ENCODE data around the gene TBCE. TPM values are rescaled to one million over a fixed set of nuclear protein-coding genes. Genes with fewer than 3 reads are reported as not detected.

The TBCE gene, protein sequence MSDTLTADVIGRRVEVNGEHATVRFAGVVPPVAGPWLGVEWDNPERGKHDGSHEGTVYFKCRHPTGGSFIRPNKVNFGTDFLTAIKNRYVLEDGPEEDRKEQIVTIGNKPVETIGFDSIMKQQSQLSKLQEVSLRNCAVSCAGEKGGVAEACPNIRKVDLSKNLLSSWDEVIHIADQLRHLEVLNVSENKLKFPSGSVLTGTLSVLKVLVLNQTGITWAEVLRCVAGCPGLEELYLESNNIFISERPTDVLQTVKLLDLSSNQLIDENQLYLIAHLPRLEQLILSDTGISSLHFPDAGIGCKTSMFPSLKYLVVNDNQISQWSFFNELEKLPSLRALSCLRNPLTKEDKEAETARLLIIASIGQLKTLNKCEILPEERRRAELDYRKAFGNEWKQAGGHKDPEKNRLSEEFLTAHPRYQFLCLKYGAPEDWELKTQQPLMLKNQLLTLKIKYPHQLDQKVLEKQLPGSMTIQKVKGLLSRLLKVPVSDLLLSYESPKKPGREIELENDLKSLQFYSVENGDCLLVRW
- total RNA-seq: 27.4 TPM
- long read RNA-seq, full-length matches to known transcripts: 40 of 51 reads
- long read RNA-seq, partial matches to known transcripts: 3 of 51 reads
- long read RNA-seq, other reads (novel, unspliced or antisense): 8 of 51 reads

DNA sequence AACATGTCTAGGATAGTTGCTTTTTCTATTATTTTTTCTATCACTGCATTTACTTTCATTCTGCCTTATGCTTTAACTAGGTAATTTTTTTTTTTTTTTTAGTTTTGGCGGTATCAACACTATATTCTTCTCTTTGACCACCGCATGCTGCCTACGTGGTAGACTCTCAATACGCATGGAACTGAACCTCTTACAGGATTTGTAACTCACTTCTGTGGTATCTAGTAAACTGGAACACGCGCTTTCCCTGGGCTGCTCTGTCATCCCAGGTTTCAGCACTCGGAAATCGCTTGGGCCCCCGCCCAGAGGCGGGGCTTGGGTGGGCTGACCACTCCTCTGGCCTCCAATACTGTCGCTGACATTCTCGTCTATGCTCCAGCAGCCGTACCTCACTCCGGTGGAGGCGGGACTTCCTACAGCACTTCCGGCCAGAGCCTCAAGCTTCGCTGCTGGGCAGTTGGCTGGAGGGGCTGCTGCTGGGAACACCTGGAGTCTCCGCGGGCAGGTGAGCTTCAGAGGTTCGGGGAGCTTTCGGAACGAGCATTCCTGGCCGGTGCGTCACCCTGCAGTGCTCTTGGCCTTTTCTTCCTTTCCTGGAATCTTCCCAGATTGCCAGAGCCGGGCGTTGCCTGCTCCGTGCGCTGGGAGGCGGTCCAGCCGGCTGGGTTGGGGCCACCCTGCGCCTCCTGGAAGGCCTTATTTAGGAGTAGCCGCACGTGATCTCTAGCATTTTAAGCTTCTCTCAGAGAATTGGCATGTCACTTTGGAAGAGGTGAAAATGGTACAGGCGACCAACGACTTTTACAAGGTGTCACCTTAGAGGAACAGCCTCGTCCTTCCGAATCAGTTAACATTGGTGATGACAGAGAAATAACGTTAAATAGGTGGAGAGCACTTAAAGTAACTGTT is at the start of gene TBCE:
TSS of gene TBCE (plus strand) at position 428 of the 909 bp plus-strand sequence. CDS start 12,623 bp downstream, outside the sequence.
- peak; percentile 98 for DNase-seq (ENCODE audit: low spot score)

DNA sequence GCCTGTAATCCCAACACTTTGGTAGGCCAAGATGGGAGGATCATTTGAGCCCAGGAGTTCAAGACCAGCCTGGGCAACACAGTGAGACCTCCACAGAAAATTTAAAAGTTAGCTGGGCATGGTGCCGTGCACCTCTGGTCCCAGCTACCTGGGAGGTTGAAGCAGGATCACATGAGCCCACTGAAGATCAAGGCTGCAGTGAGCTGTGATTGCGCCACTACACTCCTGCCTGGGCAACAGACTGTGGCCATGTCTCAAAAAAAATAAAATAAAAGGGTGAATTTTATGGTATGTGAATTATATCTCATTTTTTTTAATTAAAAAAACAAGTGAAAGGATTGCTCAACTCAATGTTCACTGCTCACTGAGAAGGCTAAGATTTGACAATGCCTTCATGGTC is 48.0 kb upstream of the TBCE start:
- no peak for DNase-seq (ENCODE audit: low spot score)

DNA sequence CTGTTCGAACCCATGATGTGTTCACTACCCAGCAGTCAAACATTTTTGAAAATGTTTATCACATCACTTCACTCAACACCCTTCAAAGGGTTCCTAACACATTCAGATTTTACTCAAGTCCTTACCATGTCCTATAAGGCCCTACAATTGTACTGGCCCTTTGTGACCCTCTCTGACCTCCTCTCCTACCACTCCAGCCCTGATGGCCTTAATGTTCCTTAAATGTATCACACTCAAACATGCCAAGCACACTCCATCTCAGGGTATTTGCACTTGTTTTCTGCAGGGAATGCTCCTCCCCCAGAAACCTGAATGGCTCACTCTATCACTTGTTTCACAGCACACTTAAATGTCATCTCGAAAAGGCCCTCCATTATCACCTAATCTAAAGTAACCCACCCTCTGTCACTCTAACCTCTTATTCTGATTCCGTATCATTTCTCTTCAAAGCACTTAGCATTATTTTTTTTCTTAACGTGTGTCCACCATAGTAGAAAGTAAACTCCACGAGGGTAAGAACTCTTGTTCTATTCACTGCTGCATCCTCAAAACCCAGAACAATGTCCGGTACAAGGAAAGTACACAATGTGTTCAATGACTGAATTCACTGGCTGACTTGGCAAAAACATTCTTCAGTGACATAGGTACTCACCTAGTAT is 46.6 kb upstream of the TBCE start:
- DNase-seq (ENCODE audit: low spot score): no peak

DNA sequence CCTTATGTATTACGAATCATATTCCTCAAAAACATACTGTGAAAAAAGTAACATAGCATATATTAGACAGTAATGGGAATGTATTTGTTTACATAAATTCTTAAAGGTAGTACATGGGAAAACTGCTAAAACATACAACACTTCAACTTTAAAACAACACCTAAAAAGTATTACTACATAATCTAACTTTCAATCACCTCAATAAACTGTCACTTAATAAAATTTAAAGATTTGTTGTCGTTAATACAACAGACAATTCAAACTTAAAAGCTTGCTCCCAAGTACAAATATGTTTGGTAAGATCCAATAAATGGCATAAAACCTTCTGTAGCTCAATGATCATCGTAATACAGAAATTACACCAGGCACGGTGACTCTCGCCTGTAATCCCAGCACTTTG is 42.9 kb upstream of the TBCE start:
- no peak for DNase-seq (ENCODE audit: low spot score)

DNA sequence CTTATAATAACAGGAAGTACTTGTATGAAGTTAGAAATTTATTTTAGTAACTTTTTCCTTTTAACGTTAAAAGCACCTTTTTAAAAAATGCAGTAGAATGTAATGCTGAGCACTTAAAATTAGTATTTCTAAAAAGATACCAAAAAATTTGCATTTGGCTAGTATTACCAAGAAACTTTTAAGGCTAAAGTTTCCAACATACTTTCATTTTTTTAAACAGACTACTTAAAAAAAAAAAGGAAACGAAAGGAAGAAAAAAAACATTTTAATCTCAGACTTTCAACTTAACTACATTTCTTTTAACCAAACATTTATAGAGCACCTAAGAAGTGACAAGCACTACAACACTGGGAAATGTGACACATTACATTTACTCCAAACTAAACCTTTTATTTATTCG is 42.1 kb upstream of the TBCE start:
- no peak for DNase-seq (ENCODE audit: low spot score)

DNA sequence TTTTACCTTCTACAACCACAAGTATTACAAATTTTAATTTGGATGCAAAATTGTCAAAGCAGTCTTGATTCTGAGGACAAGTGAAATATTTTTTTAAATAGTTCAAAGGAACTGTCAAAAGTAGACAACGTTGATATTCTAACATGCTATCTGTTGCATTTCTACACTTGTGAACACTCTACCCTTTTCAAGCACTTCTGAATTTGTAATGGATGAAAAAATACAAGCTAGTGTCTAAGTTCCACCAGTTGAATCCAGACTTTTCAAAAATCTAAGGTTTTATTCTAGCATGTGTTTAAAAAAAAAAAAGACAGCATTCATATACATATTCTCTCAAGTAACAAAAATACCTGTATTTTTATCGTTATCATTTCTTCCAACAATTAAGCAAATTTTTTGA is 41.4 kb upstream of the TBCE start:
- DNase-seq (ENCODE audit: low spot score): no peak

DNA sequence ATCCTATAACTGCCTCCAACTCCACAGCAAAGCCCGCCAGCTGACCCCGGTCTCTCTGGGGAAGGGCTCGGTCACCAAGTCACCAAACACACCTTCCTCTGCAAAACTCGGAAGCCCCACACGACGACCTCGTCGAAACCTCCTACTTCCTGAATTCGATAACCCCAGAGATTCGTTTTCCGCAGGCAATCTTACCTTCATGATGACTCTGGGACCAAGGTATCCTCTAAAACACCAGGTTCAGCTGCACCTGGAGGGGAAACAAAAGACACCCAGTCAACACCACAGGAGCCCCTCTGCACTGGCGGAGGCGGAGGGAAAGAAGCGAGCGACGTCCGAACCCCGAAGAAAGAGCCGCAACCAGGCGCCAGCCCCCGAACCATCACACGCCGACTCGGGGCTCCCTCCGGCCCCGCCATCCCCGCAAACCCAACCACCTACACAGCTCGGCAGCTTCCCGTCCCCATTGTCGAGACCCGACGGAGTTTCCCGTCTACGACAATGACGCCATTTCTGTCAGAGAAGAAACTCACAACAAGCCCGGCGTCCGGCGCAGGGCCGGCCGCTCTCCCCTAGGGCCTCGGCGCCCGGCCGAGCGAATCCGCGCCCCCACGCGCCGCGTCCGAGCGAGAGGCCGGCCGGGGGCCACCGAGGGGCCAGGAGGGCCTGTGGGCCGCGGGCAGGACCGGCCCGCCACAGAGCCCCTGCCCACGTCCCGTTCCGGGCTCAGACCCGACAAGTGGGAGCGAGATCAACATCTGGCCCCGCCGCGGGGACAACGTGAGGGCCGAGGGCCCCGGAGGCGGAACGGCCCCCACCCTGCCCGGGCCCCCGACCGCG is 40.3 kb upstream of the TBCE start:
- DNase-seq (ENCODE audit: low spot score): no peak

DNA sequence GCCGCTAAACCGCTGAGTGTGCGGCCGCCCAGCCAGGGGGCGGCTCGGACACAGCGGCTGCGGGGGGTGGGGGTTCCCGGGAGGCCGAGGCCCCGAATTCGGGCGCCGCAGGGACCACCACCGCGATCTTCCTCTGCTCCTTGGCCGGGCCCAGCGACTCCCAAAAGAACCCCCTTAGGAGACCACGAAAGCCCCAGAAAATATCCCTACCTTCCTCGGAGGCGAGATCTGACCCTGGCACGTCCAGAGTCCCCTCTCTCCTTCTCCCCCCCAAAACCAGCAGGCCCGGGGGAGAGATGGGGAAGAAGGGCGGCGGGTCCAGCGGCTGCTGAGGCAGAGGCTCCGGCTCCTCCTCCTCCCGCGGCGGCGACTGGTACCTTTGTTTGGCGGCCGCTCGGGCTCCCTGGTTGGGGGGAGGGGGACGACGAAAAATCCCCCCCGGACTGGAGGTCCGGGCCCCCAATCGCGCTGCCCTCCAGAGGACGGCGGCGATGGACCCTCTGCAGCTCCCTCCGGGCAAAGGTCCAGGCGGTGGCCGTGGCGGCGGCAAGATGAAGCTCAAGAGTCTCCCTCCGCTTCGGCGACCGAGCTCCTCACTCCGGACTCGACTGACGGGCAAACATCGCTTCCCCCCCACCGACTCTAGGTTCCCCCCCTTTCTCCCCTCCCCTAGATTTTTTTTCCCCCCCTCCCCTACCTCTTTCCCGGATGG is 39.5 kb upstream of the TBCE start, which contains the start of gene ARID4B:
TSS of gene ARID4B (minus strand) at position 621 of the 712 bp plus-strand sequence. CDS start 1,260 bp downstream, outside the sequence.
- DNase-seq (ENCODE audit: low spot score): peak; percentile 93

DNA sequence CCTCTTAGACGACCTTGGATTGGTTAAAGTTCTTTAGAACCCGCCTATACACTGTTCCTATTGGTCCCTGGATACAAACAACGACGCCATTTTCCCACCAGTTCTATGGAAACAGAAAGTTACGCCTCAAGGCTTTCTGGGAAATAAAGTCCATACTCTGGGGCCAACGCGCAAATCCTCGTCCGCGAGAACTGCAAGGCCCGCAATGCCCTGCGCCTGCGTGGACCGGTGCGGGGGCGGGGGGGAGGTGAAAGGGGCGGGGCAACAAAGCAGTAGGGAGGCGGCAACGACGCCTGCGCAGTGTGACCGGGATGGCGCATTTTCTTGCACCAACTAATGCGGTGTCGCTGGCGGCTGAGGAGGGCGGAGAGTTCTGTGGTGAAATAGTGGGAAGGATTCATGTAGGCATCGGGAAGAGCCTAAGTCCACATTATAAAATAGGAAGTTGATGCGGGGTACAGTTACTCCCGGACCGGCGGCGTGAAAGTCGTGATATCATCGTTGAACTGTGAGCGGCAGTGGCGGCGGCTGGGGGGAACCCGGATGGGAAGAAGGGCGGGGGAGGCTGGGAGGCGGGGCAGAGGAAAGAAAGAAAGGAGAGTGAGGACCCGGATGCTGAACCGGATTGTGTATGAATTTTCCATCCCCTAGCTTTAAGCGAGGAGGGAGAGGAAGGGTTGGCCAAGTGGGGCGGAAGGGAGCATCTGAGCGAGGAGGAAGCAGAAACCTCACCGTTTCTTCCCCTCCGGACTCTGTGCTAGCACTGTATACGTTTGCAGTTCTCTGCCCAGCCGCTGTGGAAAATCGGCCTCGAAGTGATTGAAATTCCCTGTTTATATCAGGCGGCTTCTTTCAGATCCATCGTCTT is 38.7 kb upstream of the TBCE start, which contains the start of gene GGPS1:
TSS of gene GGPS1 (plus strand) at position 300 of the 868 bp plus-strand sequence. CDS start 6,695 bp downstream, outside the sequence.
- peak; percentile 99 for DNase-seq (ENCODE audit: low spot score)

DNA sequence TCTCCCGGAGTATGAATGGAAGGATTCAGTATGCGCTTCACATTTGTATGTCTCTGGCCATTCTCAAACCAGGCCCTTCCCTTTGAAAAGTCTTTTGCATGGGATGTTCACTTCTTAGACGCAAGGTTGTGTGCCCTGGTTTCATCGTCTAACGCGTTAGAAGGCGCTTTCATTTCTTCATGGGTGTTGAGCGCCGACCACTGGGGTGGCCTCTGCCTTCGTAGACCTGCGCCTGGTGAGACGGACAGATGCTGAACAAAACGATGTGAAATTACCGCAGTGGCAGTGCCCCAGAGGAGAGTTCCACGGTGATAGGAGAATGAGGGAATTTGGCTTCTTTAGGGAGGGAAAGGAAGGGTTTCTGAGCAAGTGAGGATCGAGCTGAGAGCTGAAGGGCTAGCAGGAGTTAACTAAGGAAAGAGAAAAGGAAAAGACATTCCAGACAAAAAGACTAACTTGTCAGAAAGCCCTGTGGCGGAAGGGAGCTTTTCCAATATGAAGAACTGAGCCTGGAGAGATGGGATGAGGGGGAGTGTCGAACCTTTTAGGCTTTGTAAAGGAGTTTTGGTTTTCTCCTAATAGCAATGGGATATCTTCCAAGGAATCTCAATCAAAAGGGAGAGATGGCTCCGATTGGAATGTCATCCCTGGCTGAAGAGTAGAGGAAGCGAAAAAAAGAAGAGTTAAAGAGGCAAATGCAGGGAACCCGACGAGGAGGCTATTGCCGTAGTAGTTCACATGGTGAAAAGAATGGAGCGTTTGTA is 37.9 kb upstream of the TBCE start:
- DNase-seq (ENCODE audit: low spot score): no peak

DNA sequence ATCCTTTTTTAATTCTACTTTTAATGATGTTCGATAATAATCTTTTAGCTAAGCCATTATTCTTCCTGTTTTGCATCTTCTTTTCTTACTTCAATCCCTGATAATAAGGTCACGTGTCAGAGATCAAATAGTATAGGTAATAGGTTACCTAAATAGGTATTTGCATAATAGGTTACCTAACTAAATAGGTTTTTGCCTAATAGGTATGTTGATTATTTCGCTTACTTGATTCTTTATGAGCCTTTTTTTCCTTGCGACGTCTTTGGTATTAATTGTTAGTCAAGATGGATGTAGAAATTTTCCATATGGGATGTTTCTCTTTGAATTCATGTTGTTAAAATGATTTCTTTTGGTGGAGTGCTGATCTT is 36.3 kb upstream of the TBCE start:
- no peak for DNase-seq (ENCODE audit: low spot score)

DNA sequence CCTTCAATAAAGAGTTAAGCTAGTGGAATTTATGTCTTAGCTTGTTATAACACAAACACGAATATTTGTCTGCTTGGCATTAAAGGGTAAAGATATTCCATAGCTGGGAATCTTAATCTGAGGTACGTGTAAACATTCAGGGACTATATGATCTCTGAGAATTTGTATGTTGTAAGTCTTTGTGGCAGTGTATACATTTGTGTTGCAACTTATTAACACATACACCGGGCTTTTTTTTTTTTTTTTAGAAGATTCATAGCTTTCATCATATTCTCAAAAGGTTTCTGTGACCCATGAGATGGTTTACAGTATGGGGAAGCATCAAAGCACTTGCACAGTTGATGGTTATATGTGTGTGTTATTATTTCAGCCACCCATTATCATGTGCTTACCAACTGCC is 35.8 kb upstream of the TBCE start:
- DNase-seq (ENCODE audit: low spot score): no peak

DNA sequence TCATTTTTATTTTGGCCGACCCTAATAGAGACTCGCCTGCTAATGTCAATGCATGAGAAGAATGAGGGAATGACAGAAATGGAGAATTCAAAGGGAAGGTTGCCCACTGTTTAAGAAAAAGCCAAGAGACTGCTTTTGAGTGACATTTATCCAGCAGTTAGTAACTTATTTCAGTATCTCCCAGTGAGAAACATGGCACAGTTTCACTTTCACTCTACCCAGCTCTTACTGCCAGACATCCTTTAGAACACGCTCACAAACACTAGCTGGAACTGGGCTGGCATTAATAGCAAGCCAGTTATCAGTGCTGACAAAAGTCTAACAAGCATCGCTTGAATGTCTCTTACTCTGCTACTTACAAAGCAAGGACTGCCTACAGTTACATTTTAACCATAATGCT is 30.3 kb upstream of the TBCE start:
- no peak for DNase-seq (ENCODE audit: low spot score)

DNA sequence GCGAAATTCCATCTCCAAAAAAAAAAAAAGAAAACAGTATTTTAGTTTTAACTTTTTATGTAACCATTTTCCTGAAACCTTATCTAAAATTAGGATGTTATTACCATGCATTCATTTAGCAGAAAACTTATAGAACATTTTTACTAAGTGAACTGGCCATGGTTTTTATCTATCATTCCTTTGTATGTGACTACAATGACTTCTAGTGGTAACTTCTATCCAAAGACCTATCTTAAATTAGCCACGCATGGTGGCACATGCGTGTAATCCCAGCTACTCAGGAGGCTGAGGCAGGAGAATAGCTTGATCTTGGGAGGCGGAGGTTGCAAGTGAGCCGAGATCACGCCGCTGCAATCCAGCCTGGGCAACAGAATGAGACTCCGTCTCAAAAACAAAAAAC is 27.5 kb upstream of the TBCE start:
- no peak for DNase-seq (ENCODE audit: low spot score)

DNA sequence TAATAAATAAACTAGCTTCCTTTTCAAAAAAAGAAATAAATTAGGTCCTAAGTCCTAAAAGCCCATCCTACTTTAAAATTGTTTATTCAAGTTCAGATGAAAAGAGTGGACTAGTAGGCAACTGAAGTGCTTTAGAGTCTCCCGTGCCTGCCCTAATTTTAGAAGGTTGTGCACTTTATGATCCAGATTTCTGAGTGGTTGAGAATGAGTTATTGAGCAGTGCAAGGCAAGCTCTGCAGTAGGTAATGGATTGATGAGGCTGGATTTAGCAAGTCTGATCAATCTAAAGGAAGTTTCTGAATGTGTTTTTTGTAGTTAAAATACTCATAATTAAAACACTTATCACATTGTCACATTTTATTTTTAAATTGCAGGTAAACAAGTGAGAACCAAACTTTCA is 25.9 kb upstream of the TBCE start:
- no peak for DNase-seq (ENCODE audit: low spot score)

DNA sequence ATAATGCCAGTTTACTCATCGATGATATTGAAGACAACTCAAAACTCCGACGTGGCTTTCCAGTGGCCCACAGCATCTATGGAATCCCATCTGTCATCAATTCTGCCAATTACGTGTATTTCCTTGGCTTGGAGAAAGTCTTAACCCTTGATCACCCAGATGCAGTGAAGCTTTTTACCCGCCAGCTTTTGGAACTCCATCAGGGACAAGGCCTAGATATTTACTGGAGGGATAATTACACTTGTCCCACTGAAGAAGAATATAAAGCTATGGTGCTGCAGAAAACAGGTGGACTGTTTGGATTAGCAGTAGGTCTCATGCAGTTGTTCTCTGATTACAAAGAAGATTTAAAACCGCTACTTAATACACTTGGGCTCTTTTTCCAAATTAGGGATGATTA is 25.2 kb upstream of the TBCE start:
- no peak for DNase-seq (ENCODE audit: low spot score)

DNA sequence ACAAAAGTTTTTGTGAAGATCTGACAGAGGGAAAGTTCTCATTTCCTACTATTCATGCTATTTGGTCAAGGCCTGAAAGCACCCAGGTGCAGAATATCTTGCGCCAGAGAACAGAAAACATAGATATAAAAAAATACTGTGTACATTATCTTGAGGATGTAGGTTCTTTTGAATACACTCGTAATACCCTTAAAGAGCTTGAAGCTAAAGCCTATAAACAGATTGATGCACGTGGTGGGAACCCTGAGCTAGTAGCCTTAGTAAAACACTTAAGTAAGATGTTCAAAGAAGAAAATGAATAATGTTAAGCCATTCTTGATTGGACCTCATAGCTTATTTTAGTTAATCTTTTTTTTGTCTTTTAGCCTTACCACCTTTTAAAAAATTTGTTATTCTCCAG is 24.8 kb upstream of the TBCE start:
- DNase-seq (ENCODE audit: low spot score): no peak

DNA sequence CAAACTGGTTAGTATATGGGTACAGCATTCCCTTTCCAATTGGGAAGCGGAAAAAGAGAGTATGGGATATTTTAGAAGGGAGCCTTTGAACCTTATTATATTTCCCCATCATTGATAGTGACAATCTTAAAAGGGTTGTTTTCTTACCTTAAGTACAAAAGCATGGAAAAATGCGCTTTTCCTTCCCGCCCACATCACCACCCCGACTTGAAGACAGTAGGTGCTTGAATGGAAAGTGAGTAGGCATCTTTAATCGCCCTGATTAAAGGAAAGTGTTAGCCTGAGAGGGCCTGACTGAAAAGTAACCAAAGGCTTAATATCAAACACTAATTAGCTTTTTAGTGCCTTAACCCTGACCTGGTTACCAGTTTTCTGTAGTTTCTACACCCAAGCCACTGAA is 23.5 kb upstream of the TBCE start:
- DNase-seq (ENCODE audit: low spot score): no peak
